ENCODE data around the gene CCSER1.
"Not testable (repeated sequence)": the region's sequence is repeated elsewhere in the genome, so short reads cannot be mapped to it uniquely, and the experiment has no call there.

The CCSER1 gene

GRCh38 chr4:91319556-91320268 is 1192.5 kb downstream of the CCSER1 start:
- DNase-seq: no peak

- DNase-seq: no peak
Observed at GRCh38 chr4:91322961-91323360, 1195.8 kb downstream of the CCSER1 start.

- no peak for DNase-seq
Observed at GRCh38 chr4:91325495-91325894, 1198.3 kb downstream of the CCSER1 start.

- not testable (repeated sequence) for DNase-seq
Observed at GRCh38 chr4:91326167-91326566, 1199.0 kb downstream of the CCSER1 start.

GRCh38 chr4:91330555-91331137 is 1203.5 kb downstream of the CCSER1 start:
- DNase-seq: no peak

- DNase-seq: no peak
Observed at GRCh38 chr4:91340822-91341221, 1213.6 kb downstream of the CCSER1 start.

GRCh38 chr4:91345632-91346031 is 1218.4 kb downstream of the CCSER1 start:
- DNase-seq: no peak

GRCh38 chr4:91356496-91356895 is 1229.3 kb downstream of the CCSER1 start:
- DNase-seq: not testable (repeated sequence)

GRCh38 chr4:91358016-91358415 is 1230.8 kb downstream of the CCSER1 start:
- not testable (repeated sequence) for DNase-seq

- DNase-seq: not testable (repeated sequence)
Observed at GRCh38 chr4:91358621-91359020, 1231.4 kb downstream of the CCSER1 start.

- no peak for DNase-seq
Observed at GRCh38 chr4:91359041-91360031, 1232.1 kb downstream of the CCSER1 start.

- no peak for DNase-seq
Observed at GRCh38 chr4:91362125-91362524, 1234.9 kb downstream of the CCSER1 start.

- no peak for DNase-seq
Observed at GRCh38 chr4:91366554-91366953, 1239.4 kb downstream of the CCSER1 start.

GRCh38 chr4:91369116-91369515 is 1241.9 kb downstream of the CCSER1 start:
- DNase-seq: no peak

GRCh38 chr4:91373546-91373945 is 1246.4 kb downstream of the CCSER1 start:
- no peak for DNase-seq

- DNase-seq: not testable (repeated sequence)
Observed at GRCh38 chr4:91405431-91405830, 1278.2 kb downstream of the CCSER1 start.

GRCh38 chr4:91422011-91422410 is 1294.8 kb downstream of the CCSER1 start:
- no peak for DNase-seq

GRCh38 chr4:91426725-91427124 is 1299.5 kb downstream of the CCSER1 start:
- DNase-seq: no peak

GRCh38 chr4:91427171-91427570 is 1300.0 kb downstream of the CCSER1 start:
- DNase-seq: no peak

- DNase-seq: no peak
Observed at GRCh38 chr4:91434631-91435030, 1307.4 kb downstream of the CCSER1 start.

- DNase-seq: no peak
Observed at GRCh38 chr4:91436556-91436955, 1309.4 kb downstream of the CCSER1 start.

GRCh38 chr4:91447168-91447567 is 1320.0 kb downstream of the CCSER1 start:
- no peak for DNase-seq

GRCh38 chr4:91448668-91449330 is 1321.6 kb downstream of the CCSER1 start:
- DNase-seq: no peak

Measured in activated CD4-positive, alpha-beta T cell treated with anti-CD3 and anti-CD28 coated beads, Interleukin-2, Interleukin-6, amounts not matched to agents 100 ng/mL and 50 ng/mL, durations not matched to agents 16 hours and 8 hours (primary cell).